GM12878 (cell line): ENCODE data around the gene A1BG. TPM values are rescaled to one million over a fixed set of nuclear protein-coding genes. Genes with fewer than 3 reads are reported as not detected.

Source experiments
- ATAC-seq: fragments of 200-7000 bp; cut with Tn5 transposase; 3 replicates; pipeline ENCODE4 v1.9.1; 2020; ENCODE audit warnings: mild to moderate bottlenecking, moderate library complexity
- BruUV-seq: library from RNA; stranded (reverse); fragments of 400-500 nt; replicated peaks from 2 replicates; lab custom pipeline; 2021; lab: Mats Ljungman, UMichigan
- CTCF ChIA-PET: fragments of 300-600 bp; sonication (Branson Sonifier 250); formaldehyde crosslinking; extraction: SDS; loops from one replicate; lab custom pipeline; 2021; ENCODE audit warnings: inconsistent platforms; lab: Yijun Ruan, JAX
- POLR2A ChIA-PET: fragments of 350-600 bp; formaldehyde crosslinking; extraction: SDS; loops from one replicate; lab custom pipeline; 2021; ENCODE audit warnings: inconsistent platforms; lab: Charles Lee
- RAD21 ChIA-PET: fragments of 300-600 bp; sonication (Branson Sonifier 250); formaldehyde crosslinking; loops from one replicate; lab custom pipeline; 2023; ENCODE audit warnings: antibody characterized with exemption; ENCODE audit not compliant: unreplicated experiment; lab: Charles Lee
- SMC1A ChIA-PET: fragments of 300-600 bp; sonication (Branson Sonifier 250); formaldehyde crosslinking; loops from one replicate; lab custom pipeline; 2023; ENCODE audit not compliant: unreplicated experiment, uncharacterized antibody; lab: Charles Lee
- DNase-seq: peaks from one replicate; pipeline ENCODE4 v3.0.0-alpha.2; 2011; ENCODE audit warnings: low read depth, low spot score
- FAIRE-seq: peaks from 3 replicates; lab custom pipeline; 2011; peaks lifted over from hg19 to GRCh38; lab: Jason Lieb, UNC
- H2AFZ ChIP-seq: 2 replicates; pipeline ENCODE4 v1.6.0; 2011; ENCODE audit warnings: low read depth, low read length, control low read depth; ENCODE audit not compliant: control insufficient read depth
- H3K27ac ChIP-seq: 2 replicates; pipeline ENCODE4 v1.5.1; 2011; ENCODE audit warnings: control low read depth; ENCODE audit not compliant: control insufficient read depth, insufficient read depth
- H3K27me3 ChIP-seq, 2 experiments: replicated peaks in 1 of 2; 2 replicates each; pipeline versions ENCODE4 v1.6.0 to v1.6.1; 2011; ENCODE audit warnings: low read length in 1 of 2; ENCODE audit not compliant: control insufficient read depth in 2 of 2, insufficient read depth in 2 of 2
- H3K36me3 ChIP-seq, 2 experiments: 2 replicates each; pipeline ENCODE4 v1.5.1; 2011; ENCODE audit warnings: low read length in 1 of 2; ENCODE audit not compliant: control insufficient read depth in 2 of 2, insufficient read depth in 2 of 2
- H3K4me1 ChIP-seq: 2 replicates; pipeline ENCODE4 v1.6.1; 2011; ENCODE audit warnings: mild to moderate bottlenecking, low read length, moderate library complexity, mixed read lengths; ENCODE audit not compliant: control insufficient read depth, insufficient read depth
- H3K4me2 ChIP-seq: 2 replicates; pipeline ENCODE4 v1.6.0; 2011; ENCODE audit warnings: control low read depth; ENCODE audit not compliant: control insufficient read depth, insufficient read depth
- H3K4me3 ChIP-seq: fragments of 200-600 bp; sonication (generic); 2 replicates; pipeline ENCODE4 v1.5.1; 2016
- H3K79me2 ChIP-seq: 2 replicates; pipeline ENCODE4 v1.6.0; 2011; ENCODE audit warnings: low read length; ENCODE audit not compliant: control insufficient read depth, insufficient read depth
- H3K9ac ChIP-seq: 2 replicates; pipeline ENCODE4 v1.8.0; 2011; ENCODE audit warnings: low read length, control low read depth, mixed read lengths; ENCODE audit not compliant: control insufficient read depth, insufficient read depth
- H3K9me3 ChIP-seq: replicated peaks from 3 replicates; pipeline ENCODE4 v1.5.1; 2011; ENCODE audit warnings: mild to moderate bottlenecking, low read length; ENCODE audit not compliant: control insufficient read depth, insufficient read depth
- H4K20me1 ChIP-seq: 2 replicates; pipeline ENCODE4 v1.6.0; 2011; ENCODE audit not compliant: control insufficient read depth, insufficient read depth
- BCL11A ChIP-seq: IDR thresholded peaks from 2 replicates; pipeline ENCODE4 v1.6.1; 2011; ENCODE audit warnings: low read depth, low read length
- BRCA1 ChIP-seq: IDR thresholded peaks from 2 replicates; pipeline ENCODE4 v1.6.1; 2011; ENCODE audit warnings: low read depth, low read length, improper control_type of control experiment
- FOXK2 ChIP-seq: fragments of 450-650 bp; IDR thresholded peaks from 2 replicates; pipeline ENCODE4 v1.6.1; 2017; ENCODE audit warnings: mild to moderate bottlenecking, moderate library complexity
- IKZF1 ChIP-seq: fragments of 450-650 bp; conservative IDR thresholded peaks from 2 replicates; pipeline ENCODE4 v1.6.1; 2017; ENCODE audit warnings: antibody characterized with exemption, mild to moderate bottlenecking
- KAT2A ChIP-seq: conservative IDR thresholded peaks from 2 replicates; pipeline ENCODE4 v1.6.1; 2011; ENCODE audit warnings: low read depth, low read length; ENCODE audit not compliant: control insufficient read depth
- LARP7 ChIP-seq: fragments of 450-650 bp; IDR thresholded peaks from 2 replicates; pipeline ENCODE4 v1.6.1; 2017; ENCODE audit warnings: mild to moderate bottlenecking
- NRF1 ChIP-seq: conservative IDR thresholded peaks from 2 replicates; pipeline ENCODE4 v1.6.1; 2011; ENCODE audit warnings: mild to moderate bottlenecking, low read depth, low read length, improper control_type of control experiment
- POLR2A ChIP-seq: IDR thresholded peaks from 2 replicates; pipeline ENCODE4 v1.6.1; 2011; ENCODE audit warnings: low read depth, mild to moderate bottlenecking, low read length
- POLR2AphosphoS2 ChIP-seq: IDR thresholded peaks from 2 replicates; pipeline ENCODE4 v1.6.1; 2011; ENCODE audit warnings: low read depth, mild to moderate bottlenecking, low read length, improper control_type of control experiment, moderate library complexity
- SIX5 ChIP-seq: IDR thresholded peaks from 2 replicates; pipeline ENCODE4 v1.6.1; 2011; ENCODE audit warnings: mild to moderate bottlenecking, low read depth, low read length, moderate library complexity; ENCODE audit not compliant: severe bottlenecking
- SMAD1 ChIP-seq: fragments of 450-650 bp; IDR thresholded peaks from 2 replicates; pipeline ENCODE4 v1.6.1; 2018; ENCODE audit warnings: mild to moderate bottlenecking, low read depth; ENCODE audit not compliant: partially characterized antibody
- SMARCA5 ChIP-seq: fragments of 450-650 bp; IDR thresholded peaks from 2 replicates; pipeline ENCODE4 v1.6.1; 2017; ENCODE audit warnings: mild to moderate bottlenecking
- ZBED1 ChIP-seq: IDR thresholded peaks from 2 replicates; pipeline ENCODE4 v1.6.1; 2016; ENCODE audit warnings: borderline replicate concordance
- ZNF207 ChIP-seq: fragments of 450-650 bp; IDR thresholded peaks from 2 replicates; pipeline ENCODE4 v1.6.1; 2014; ENCODE audit warnings: antibody characterized with exemption, mild to moderate bottlenecking, borderline replicate concordance
- whole genome bisulfite sequencing: methylation state at CpG from one replicate; pipeline ENCODE4 v1.1.6; 2016; ENCODE audit warnings: low lambda C conversion rate; ENCODE audit not compliant: insufficient replicate concordance, insufficient coverage; ENCODE audit errors: missing lambda C conversion rate; 5-methylcytosine and 5-hydroxymethylcytosine counted together
- in situ Hi-C: fragments of 300-500 bp; cut with MboI; formaldehyde crosslinking; loops from 9 replicates; pipeline ENCODE4 v1.14.3; 2018; ENCODE audit warnings: mixed read lengths
- intact Hi-C: fragments of 100-400 bp; cut with micrococcal nuclease; formaldehyde crosslinking; loops from one replicate; pipeline ENCODE4 v1.14.2; 2022; ENCODE audit not compliant: unreplicated experiment
- polyA plus RNA-seq, 11 experiments: library from polyadenylated mRNA; depleted of rRNA in 4 of 11; unstranded in 6 of 11; stranded (reverse) in 5 of 11; fragments of >200 nt; fragmentation: Nextera tagmentation in 4 of 11; fragmentation: Illumina TruSeq in 1 of 11; extraction: Ambion mirVana in 4 of 11; extraction: Trizol in 1 of 11; gene quantifications; 1 replicate in 1 of 11; 2 replicates in 10 of 11; pipeline versions ENCODE4 v1.2.1 to v1.2.3, GENCODE V29; 2011 to 2016; ENCODE audit warnings: inconsistent platforms in 2 of 11, missing spikeins in 2 of 11, low read depth in 1 of 11
- total RNA-seq, 4 experiments: library from RNA; depleted of rRNA in 3 of 4; stranded (reverse); fragments of >200 nt in 3 of 4; fragmentation: Illumina TruSeq in 1 of 4; extraction: Trizol in 1 of 4; gene quantifications; 2 replicates each; pipeline versions ENCODE4 v1.2.1 to v1.2.3, GENCODE V29; 2013 to 2021
- TF ChIP-seq, protein P1 (sequence below): fragments of 450-650 bp; IDR thresholded peaks from 2 replicates; pipeline ENCODE4 v1.6.1; 2016; ENCODE audit warnings: mild to moderate bottlenecking
- TF ChIP-seq, protein P2 (sequence below): fragments of 150-350 bp; IDR thresholded peaks from 2 replicates; pipeline ENCODE4 v1.6.1; 2016; ENCODE audit warnings: low read depth, low read length
- TF ChIP-seq, protein P3 (sequence below): fragments of 450-650 bp; conservative IDR thresholded peaks from 2 replicates; pipeline ENCODE4 v1.6.1; 2017; ENCODE audit warnings: mild to moderate bottlenecking, moderate library complexity
- TF ChIP-seq, protein P4 (sequence below): IDR thresholded peaks from 2 replicates; pipeline ENCODE4 v1.6.1; 2011; ENCODE audit warnings: borderline replicate concordance, low read depth, mild to moderate bottlenecking, moderate library complexity, low read length; ENCODE audit not compliant: insufficient read depth, poor library complexity, severe bottlenecking

The A1BG gene
- total and polyA plus RNA-seq, 10 of the 15 experiments (the other 5 are each of a cell fraction or from before 2014, with no cell fraction given): 0.34 to 29.6 (median 11.8) TPM

DNA sequence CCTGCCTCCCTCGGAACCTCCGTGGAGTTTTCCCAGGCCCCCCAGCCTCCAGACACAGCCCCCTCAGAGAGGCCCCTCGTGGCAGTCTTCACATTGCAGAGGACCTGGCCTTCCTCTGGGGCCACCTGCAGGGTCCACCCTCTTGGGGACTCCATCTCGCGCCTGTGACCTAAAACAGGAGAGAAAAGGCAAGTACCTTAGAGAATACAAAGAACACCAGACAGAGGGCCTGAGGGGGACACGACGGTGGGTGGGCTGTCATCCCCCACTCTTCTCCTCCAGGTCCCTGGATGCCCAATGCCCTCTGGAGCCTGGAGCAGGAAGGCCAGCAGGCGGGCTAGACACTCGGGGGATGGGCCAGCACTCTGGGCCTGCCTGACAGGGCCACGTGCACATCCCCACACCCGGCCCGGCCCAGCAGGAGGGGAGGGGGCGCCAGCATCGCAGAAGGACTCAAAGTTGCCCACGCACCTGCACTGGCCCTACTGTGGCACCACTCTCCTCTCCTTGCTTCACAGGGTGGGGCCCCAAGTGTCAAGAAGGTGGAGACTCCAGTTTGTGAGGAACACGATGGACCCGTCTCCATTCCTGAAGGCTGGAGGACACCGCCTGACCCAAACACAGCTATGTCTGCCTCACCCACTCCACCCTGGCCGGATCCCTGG is 4.3 kb upstream of the A1BG start:
- H3K9me3 ChIP-seq: peaks cover 2% of the 10 kb centered on the region; the same call in 1 of the 3 replicates
- no peak for FAIRE-seq
- BruUV-seq: no TSS peak
- peaks cover 6% of the 10 kb centered on the region for H3K4me1 ChIP-seq
- no peak overlapping the region for H3K27ac ChIP-seq
- H4K20me1 ChIP-seq: no peaks in the 10 kb centered on the region
- POLR2A ChIA-PET: interaction anchor here (1.8 kb wide), 1 partner anchor 10 kb away, joined by 6 read pairs; no protein-coding TSS in a partner anchor
- CTCF ChIA-PET: no interaction called here
- SMC1A ChIA-PET: no interaction called here
- no peaks in the 10 kb centered on the region for H3K27me3 ChIP-seq
- H3K36me3 ChIP-seq: no peaks in the 10 kb centered on the region
- WGBS: 79% methylated on average over 19 of the region's 19 CpGs
- RAD21 ChIA-PET: no interaction called here
- DNase-seq: no peak
- no peak for ATAC-seq
- no peaks in the 10 kb centered on the region for H3K79me2 ChIP-seq
- no peak overlapping the region for H3K4me3 ChIP-seq
- intact Hi-C loops: no loop called here
- no peak overlapping the region for H2AFZ ChIP-seq
- in situ Hi-C loops: no loop called here
- H3K9ac ChIP-seq: no peak overlapping the region
- H3K4me2 ChIP-seq: no peak overlapping the region
- TF ChIP-seq POLR2A (no peak), NRF1 (no peak), BCL11A (no peak), SIX5 (no peak), FOXK2 (no peak), ZBED1 (no peak), POLR2AphosphoS2 (no peak), IKZF1 (no peak), ZNF207 (no peak), SMAD1 (no peak), BRCA1 (no peak), KAT2A (no peak), LARP7 (no peak), SMARCA5 (no peak)
- TF ChIP-seq, protein P1, sequence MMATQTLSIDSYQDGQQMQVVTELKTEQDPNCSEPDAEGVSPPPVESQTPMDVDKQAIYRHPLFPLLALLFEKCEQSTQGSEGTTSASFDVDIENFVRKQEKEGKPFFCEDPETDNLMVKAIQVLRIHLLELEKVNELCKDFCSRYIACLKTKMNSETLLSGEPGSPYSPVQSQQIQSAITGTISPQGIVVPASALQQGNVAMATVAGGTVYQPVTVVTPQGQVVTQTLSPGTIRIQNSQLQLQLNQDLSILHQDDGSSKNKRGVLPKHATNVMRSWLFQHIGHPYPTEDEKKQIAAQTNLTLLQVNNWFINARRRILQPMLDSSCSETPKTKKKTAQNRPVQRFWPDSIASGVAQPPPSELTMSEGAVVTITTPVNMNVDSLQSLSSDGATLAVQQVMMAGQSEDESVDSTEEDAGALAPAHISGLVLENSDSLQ: no peak
- TF ChIP-seq, protein P2, sequence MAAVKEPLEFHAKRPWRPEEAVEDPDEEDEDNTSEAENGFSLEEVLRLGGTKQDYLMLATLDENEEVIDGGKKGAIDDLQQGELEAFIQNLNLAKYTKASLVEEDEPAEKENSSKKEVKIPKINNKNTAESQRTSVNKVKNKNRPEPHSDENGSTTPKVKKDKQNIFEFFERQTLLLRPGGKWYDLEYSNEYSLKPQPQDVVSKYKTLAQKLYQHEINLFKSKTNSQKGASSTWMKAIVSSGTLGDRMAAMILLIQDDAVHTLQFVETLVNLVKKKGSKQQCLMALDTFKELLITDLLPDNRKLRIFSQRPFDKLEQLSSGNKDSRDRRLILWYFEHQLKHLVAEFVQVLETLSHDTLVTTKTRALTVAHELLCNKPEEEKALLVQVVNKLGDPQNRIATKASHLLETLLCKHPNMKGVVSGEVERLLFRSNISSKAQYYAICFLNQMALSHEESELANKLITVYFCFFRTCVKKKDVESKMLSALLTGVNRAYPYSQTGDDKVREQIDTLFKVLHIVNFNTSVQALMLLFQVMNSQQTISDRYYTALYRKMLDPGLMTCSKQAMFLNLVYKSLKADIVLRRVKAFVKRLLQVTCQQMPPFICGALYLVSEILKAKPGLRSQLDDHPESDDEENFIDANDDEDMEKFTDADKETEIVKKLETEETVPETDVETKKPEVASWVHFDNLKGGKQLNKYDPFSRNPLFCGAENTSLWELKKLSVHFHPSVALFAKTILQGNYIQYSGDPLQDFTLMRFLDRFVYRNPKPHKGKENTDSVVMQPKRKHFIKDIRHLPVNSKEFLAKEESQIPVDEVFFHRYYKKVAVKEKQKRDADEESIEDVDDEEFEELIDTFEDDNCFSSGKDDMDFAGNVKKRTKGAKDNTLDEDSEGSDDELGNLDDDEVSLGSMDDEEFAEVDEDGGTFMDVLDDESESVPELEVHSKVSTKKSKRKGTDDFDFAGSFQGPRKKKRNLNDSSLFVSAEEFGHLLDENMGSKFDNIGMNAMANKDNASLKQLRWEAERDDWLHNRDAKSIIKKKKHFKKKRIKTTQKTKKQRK: no peak
- TF ChIP-seq, protein P3, sequence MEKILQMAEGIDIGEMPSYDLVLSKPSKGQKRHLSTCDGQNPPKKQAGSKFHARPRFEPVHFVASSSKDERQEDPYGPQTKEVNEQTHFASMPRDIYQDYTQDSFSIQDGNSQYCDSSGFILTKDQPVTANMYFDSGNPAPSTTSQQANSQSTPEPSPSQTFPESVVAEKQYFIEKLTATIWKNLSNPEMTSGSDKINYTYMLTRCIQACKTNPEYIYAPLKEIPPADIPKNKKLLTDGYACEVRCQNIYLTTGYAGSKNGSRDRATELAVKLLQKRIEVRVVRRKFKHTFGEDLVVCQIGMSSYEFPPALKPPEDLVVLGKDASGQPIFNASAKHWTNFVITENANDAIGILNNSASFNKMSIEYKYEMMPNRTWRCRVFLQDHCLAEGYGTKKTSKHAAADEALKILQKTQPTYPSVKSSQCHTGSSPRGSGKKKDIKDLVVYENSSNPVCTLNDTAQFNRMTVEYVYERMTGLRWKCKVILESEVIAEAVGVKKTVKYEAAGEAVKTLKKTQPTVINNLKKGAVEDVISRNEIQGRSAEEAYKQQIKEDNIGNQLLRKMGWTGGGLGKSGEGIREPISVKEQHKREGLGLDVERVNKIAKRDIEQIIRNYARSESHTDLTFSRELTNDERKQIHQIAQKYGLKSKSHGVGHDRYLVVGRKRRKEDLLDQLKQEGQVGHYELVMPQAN: no peak
- TF ChIP-seq, protein P4, sequence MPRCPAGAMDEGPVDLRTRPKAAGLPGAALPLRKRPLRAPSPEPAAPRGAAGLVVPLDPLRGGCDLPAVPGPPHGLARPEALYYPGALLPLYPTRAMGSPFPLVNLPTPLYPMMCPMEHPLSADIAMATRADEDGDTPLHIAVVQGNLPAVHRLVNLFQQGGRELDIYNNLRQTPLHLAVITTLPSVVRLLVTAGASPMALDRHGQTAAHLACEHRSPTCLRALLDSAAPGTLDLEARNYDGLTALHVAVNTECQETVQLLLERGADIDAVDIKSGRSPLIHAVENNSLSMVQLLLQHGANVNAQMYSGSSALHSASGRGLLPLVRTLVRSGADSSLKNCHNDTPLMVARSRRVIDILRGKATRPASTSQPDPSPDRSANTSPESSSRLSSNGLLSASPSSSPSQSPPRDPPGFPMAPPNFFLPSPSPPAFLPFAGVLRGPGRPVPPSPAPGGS: no peak
